HFFc6 (cell line): ENCODE measurements around the gene HDGFL3. TPM values are rescaled to one million over a fixed set of nuclear protein-coding genes. Genes with fewer than 3 reads are reported as not detected.
A peak's percentile ranks its signal among the peaks of the same experiment; 100 is the strongest.

Experiments used
- DNase-seq: peaks from one replicate; pipeline ENCODE4 v3.0.0-alpha.2; 2018
- H3K27ac Mint-ChIP-seq: 2 replicates; pipeline ENCODE4 v1.8.0; 2020; ENCODE audit warnings: mild to moderate bottlenecking, mixed read lengths
- H3K27me3 Mint-ChIP-seq: 2 replicates; pipeline ENCODE4 v1.8.0; 2021; ENCODE audit warnings: mild to moderate bottlenecking, moderate library complexity, mixed read lengths; ENCODE audit not compliant: insufficient read depth
- H3K36me3 Mint-ChIP-seq: 2 replicates; pipeline ENCODE4 v1.8.0; 2021; ENCODE audit warnings: low read depth, mixed read lengths
- H3K4me1 Mint-ChIP-seq: 2 replicates; pipeline ENCODE4 v1.8.0; 2020; ENCODE audit warnings: low read depth, mixed read lengths
- H3K4me3 Mint-ChIP-seq: 2 replicates; pipeline ENCODE4 v1.8.0; 2020; ENCODE audit warnings: mild to moderate bottlenecking, moderate library complexity, mixed read lengths
- H3K9me3 Mint-ChIP-seq: 2 replicates; pipeline ENCODE4 v1.8.0; 2020; ENCODE audit warnings: mild to moderate bottlenecking, mixed read lengths
- total RNA-seq, 6 experiments: library from RNA; stranded (reverse); fragmentation: NEBNext Ultra II Directional; extraction: Animal tissue kit (Norgen Biotek cat#: 25700); gene quantifications; 2 replicates in 1 of 6; 3 replicates in 5 of 6; pipeline ENCODE4 v1.2.3, GENCODE V29; 2021
- TF ChIP-seq, protein P1 (sequence below): fragments of 200-600 bp; sonication (generic); IDR thresholded peaks from 2 replicates; pipeline ENCODE4 v1.5.0; 2021; ENCODE audit warnings: antibody characterized with exemption, mild to moderate bottlenecking

The HDGFL3 gene
- total RNA-seq, 6 experiments from 2014 or later = 40.3 to 64.6 (median 59.2) TPM

DNA sequence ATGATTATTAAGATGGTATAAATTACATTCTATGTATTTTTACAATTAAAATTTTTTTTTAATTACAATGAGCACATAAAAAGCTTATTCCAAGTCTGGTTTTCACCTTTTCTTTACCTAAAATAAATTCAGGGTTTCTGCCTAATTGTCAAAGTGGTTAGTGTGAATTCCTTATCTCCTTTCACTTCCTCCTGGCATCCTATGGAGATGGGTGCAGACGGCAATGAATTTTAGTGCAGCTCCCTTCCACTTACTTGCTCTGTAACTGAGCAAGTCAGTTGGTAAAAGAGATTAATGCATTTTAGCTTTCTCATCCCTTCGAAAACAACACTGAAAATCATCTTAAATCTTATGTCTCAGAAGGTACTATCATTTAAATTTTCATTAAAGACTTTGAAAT, 13.1 kb downstream of the HDGFL3 start:
- no peaks in the 10 kb centered on the region for H3K9me3 Mint-ChIP-seq
- H3K27ac Mint-ChIP-seq = no peak overlapping the region; the same call in 1 of the 2 replicates
- no peaks in the 10 kb centered on the region for H3K36me3 Mint-ChIP-seq
- no peak for DNase-seq
- TF ChIP-seq, protein P1, sequence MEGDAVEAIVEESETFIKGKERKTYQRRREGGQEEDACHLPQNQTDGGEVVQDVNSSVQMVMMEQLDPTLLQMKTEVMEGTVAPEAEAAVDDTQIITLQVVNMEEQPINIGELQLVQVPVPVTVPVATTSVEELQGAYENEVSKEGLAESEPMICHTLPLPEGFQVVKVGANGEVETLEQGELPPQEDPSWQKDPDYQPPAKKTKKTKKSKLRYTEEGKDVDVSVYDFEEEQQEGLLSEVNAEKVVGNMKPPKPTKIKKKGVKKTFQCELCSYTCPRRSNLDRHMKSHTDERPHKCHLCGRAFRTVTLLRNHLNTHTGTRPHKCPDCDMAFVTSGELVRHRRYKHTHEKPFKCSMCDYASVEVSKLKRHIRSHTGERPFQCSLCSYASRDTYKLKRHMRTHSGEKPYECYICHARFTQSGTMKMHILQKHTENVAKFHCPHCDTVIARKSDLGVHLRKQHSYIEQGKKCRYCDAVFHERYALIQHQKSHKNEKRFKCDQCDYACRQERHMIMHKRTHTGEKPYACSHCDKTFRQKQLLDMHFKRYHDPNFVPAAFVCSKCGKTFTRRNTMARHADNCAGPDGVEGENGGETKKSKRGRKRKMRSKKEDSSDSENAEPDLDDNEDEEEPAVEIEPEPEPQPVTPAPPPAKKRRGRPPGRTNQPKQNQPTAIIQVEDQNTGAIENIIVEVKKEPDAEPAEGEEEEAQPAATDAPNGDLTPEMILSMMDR = no peak
- peaks cover 57% of the 10 kb centered on the region for H3K4me1 Mint-ChIP-seq
- no peak overlapping the region for H3K4me3 Mint-ChIP-seq
- H3K27me3 Mint-ChIP-seq = no peaks in the 10 kb centered on the region

DNA sequence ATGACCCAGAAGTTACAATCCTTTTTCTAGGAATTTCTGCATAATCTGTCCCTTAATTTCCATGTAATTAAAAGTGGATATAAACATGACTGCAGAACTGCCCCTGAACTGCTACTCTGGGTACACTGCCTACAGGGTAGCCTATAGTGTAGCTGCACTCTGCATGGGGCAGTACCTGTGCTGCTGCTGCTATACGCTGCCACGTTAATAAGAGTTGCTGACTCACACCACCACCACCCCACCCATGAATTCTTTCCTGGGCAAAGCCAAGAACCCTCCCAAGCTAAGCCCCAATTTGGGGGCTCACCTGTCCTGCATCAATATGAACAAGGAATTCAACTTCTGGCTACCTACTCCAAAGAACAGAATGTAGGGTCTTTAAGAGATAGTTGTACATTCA, 13.9 kb downstream of the HDGFL3 start:
- TF ChIP-seq, protein P1 = no peak
- peaks cover 1% of the 10 kb centered on the region; the same call in 1 of the 2 replicates for H3K36me3 Mint-ChIP-seq
- no peak overlapping the region for H3K27ac Mint-ChIP-seq
- no peaks in the 10 kb centered on the region for H3K27me3 Mint-ChIP-seq
- peaks cover 49% of the 10 kb centered on the region for H3K4me1 Mint-ChIP-seq
- DNase-seq = no peak
- H3K9me3 Mint-ChIP-seq = no peaks in the 10 kb centered on the region
- no peak overlapping the region for H3K4me3 Mint-ChIP-seq

DNA sequence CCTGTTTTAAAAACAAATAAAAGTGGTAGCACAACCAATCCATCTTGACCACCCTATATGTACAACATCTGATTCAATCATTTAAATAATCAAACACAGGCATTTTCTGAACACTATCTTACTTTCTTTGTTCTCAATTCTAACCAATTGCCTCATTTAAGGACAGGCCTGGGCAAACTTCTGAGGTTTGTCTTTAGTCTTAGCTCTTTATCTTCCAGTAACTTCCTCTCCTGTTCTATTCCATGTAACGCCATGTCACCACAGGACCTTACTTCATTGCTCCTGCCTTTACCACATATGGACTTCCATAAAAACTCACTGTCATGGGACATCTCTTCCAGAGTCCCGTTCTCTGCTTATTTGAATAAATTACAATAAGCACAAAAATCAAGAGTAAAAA, 14.9 kb downstream of the HDGFL3 start:
- H3K4me3 Mint-ChIP-seq = no peak overlapping the region
- H3K27me3 Mint-ChIP-seq = no peaks in the 10 kb centered on the region
- H3K27ac Mint-ChIP-seq = peak overlapping the region; percentile 31
- no peak for DNase-seq
- TF ChIP-seq, protein P1 = no peak
- H3K4me1 Mint-ChIP-seq = peaks cover 43% of the 10 kb centered on the region
- no peaks in the 10 kb centered on the region for H3K9me3 Mint-ChIP-seq
- H3K36me3 Mint-ChIP-seq = peaks cover 5% of the 10 kb centered on the region; the same call in 1 of the 2 replicates

DNA sequence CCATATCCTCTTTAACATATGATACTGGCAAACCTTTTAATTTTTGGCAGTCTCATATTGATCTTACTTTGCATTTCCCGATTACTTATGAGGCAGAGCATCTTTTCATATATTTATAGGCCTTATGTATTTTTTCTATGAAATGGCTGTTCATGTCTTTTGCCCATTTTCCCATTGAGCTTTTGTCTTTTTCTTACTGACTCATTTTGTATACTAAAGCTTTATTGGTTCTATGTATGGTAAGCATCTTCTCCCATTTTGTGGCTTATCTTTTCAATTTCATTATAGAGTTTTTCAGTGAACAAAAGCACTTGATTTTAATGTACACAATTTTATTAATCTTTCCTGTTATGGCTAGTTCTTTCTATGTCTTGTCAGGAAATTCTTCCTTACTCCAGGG, 17.2 kb downstream of the HDGFL3 start:
- no peaks in the 10 kb centered on the region for H3K27me3 Mint-ChIP-seq
- H3K4me3 Mint-ChIP-seq = no peak overlapping the region
- H3K9me3 Mint-ChIP-seq = no peaks in the 10 kb centered on the region
- DNase-seq = no peak
- H3K36me3 Mint-ChIP-seq = peaks cover 5% of the 10 kb centered on the region; the same call in 1 of the 2 replicates
- TF ChIP-seq, protein P1 = no peak
- H3K27ac Mint-ChIP-seq = no peak overlapping the region
- peaks cover 30% of the 10 kb centered on the region for H3K4me1 Mint-ChIP-seq

- Mint-ChIP-seq H3K27ac (no peak overlapping the region), H3K4me3 (no peak overlapping the region), H3K4me1 (no peaks in the 10 kb centered on the region), H3K9me3 (no peaks in the 10 kb centered on the region), H3K36me3 (peaks cover 5% of the 10 kb centered on the region; the same call in 1 of the 2 replicates), H3K27me3 (no peaks in the 10 kb centered on the region)
- no peak for DNase-seq
- TF ChIP-seq, protein P1 = no peak
These were observed 22.1 kb downstream of the HDGFL3 start for GRCh38 chr15:83185561-83185960.

- Mint-ChIP-seq H3K27me3 (no peaks in the 10 kb centered on the region), H3K27ac (no peak overlapping the region), H3K9me3 (no peaks in the 10 kb centered on the region), H3K4me3 (no peak overlapping the region), H3K4me1 (peaks cover 8% of the 10 kb centered on the region), H3K36me3 (no peaks in the 10 kb centered on the region; the same call in 1 of the 2 replicates)
- TF ChIP-seq, protein P1 = no peak
- DNase-seq = no peak
These were observed 28.7 kb downstream of the HDGFL3 start for GRCh38 chr15:83178869-83179325.
